Activated gamma-delta T cell (primary cell): ENCODE data around the gene RCOR1.
"Not testable (repeated sequence)": the region's sequence is repeated elsewhere in the genome, so short reads cannot be mapped to it uniquely, and the experiment has no call there.

Experiments
- DNase-seq: peaks from one replicate; lab custom pipeline; 2025; lab: John Stamatoyannopoulos, UW

The RCOR1 gene

GRCh38 chr14:102593061-102593824, 794 bp downstream of the RCOR1 start:
- peak; percentile 37 for DNase-seq

- no peak for DNase-seq
Measured at GRCh38 chr14:102593825-102594137, 1.3 kb downstream of the RCOR1 start.

GRCh38 chr14:102594514-102595175, 2.2 kb downstream of the RCOR1 start:
- no peak for DNase-seq

GRCh38 chr14:102601378-102601925, 9.0 kb downstream of the RCOR1 start:
- no peak for DNase-seq

GRCh38 chr14:102602421-102603292, 10.2 kb downstream of the RCOR1 start:
- no peak for DNase-seq

- no peak for DNase-seq
Measured at GRCh38 chr14:102603293-102603907, 11.0 kb downstream of the RCOR1 start.

- DNase-seq: no peak
Measured at GRCh38 chr14:102604183-102604582, 11.7 kb downstream of the RCOR1 start.

- no peak for DNase-seq
Measured at GRCh38 chr14:102605029-102605428, 12.6 kb downstream of the RCOR1 start.

GRCh38 chr14:102606296-102606695, 13.8 kb downstream of the RCOR1 start:
- DNase-seq: no peak

GRCh38 chr14:102608064-102608446, 15.6 kb downstream of the RCOR1 start:
- DNase-seq: no peak

- DNase-seq: no peak
Measured at GRCh38 chr14:102610968-102611811, 18.7 kb downstream of the RCOR1 start.

- no peak for DNase-seq
Measured at GRCh38 chr14:102616318-102616717, 23.9 kb downstream of the RCOR1 start.

- DNase-seq: no peak
Measured at GRCh38 chr14:102616799-102617198, 24.4 kb downstream of the RCOR1 start.

- not testable (repeated sequence) for DNase-seq
Measured at GRCh38 chr14:102619012-102619411, 26.6 kb downstream of the RCOR1 start.

- no peak for DNase-seq
Measured at GRCh38 chr14:102620413-102620812, 28.0 kb downstream of the RCOR1 start.

GRCh38 chr14:102622262-102622885, 29.9 kb downstream of the RCOR1 start:
- no peak for DNase-seq

- DNase-seq: no peak
Measured at GRCh38 chr14:102624666-102625065, 32.2 kb downstream of the RCOR1 start.

GRCh38 chr14:102625564-102626296, 33.3 kb downstream of the RCOR1 start:
- DNase-seq: no peak

GRCh38 chr14:102626530-102626929, 34.1 kb downstream of the RCOR1 start:
- DNase-seq: no peak

GRCh38 chr14:102629011-102629444, 36.6 kb downstream of the RCOR1 start:
- no peak for DNase-seq
